RKO (cell line): ENCODE results near the gene FAM193A.
"Not testable (repeated sequence)": the region's sequence is repeated elsewhere in the genome, so short reads cannot be mapped to it uniquely, and the experiment has no call there.

ENCODE experiments used
- DNase-seq: peaks from one replicate; pipeline ENCODE4 v3.0.0-alpha.2; 2016; ENCODE audit warnings: low spot score

The FAM193A gene

DNA sequence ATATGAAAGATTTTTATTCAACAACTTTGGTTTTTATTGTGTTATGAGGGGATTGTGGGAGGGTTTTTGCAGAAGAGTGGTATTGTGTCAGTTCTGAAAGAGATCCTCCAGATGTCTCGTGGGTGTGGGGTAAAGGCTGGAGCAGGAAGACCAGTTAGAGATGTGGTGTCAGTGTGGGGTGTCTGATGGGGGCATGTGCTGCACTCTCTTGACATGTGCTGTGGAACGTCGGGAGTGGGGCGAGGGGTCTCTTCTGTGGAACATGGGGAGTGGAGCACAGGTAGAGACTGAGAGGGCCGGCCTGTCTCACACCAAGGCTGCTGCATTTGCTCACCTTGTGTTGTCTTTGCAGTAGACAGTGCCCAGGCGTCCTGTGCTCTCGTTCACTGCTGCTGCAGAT is 37.6 kb downstream of the FAM193A start:
- no peak for DNase-seq

DNA sequence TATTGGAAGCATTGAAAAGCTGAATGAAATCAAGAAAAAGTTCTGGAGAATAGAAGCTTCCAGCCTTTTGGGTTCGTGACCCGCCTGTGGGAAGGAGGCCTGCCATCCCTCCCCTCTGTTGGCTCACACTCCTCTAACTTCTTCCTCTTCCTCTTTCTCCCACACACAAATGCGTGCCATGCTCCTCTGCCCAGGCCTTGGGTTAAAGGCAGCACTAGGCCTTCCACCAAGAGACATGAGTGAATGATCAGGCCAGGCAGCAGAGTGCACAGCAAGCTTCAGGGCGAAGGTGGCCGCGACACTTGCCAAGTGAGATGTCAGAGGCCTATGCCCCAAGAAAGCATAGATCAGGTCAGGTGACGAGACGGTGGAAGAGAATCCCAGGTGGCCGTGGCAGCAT is 38.4 kb downstream of the FAM193A start:
- DNase-seq = no peak

DNA sequence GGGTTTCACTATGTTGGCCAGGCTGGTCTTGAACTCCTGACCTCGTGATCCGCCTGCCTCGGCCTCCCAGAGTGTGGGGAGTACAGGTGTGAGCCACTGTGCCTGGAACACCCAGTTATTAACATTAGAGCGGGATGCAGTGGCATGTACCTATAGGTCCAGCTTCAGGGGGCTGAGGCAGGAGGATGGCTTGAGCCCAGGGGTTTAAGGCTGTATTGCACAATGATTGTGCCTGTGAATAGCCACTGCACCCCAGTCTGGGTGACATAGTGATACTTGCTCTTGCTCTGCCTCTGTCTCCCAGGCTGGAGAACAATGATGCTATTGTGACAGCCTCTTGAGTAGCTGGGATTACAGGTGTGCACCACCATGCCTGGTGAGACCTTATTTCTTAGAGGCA is 39.8 kb downstream of the FAM193A start:
- no peak for DNase-seq

DNA sequence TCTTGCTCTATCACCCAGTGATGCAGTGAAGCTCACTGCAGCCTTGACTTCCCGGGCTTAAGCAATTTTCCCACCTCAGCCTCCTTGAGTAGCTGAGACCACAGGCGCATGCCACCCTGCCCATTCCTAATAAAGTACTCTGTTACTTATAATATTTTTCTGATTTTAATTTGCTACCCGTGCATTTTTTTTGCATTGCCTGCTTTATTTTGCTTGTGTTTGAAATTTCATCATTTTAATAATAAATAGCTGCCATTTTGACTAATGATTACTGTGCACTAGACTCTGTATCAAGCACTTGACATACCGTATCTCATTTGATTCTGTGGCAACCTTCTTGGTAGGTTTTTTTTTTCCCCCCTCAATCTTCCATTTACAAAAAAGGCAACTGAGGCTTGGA is 41.7 kb downstream of the FAM193A start:
- DNase-seq = no peak

DNA sequence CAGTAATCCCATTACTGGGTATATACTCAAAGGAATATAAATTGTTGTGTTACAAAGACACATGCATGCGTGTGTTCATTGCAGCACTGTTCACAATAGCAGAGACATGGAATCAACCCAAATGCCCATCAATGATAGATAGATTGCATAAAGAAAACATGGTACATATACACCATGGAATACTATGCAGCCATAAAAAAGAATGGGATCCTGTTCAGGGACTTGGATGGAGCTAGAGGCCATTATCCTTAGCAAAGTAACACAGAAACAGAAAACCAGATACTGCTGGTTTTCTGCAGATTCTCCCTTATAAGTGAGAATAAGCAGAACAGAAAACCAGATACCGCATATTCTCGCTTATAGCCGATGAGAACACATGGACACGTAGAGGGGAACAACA is 43.5 kb downstream of the FAM193A start:
- DNase-seq = no peak

DNA sequence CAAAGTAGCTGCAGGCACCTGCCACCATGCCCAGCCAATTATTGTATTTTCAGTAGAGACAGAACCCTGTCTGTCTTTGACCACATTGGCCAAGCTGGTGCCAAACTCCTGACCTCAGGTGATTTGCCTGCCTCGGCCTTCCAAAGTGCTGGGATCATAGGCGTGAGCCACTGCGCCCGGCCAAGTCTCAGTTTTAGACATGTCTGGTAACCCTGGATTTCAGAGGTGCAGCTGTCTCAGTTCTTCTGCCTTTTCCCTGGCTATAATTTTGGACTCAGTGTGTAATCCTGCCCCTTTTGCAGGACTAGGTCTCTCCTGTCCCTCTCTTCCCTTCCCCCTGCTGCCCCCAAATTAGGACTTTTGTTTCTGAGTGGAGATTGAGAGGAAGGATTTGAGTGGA is 46.6 kb downstream of the FAM193A start:
- no peak for DNase-seq

DNA sequence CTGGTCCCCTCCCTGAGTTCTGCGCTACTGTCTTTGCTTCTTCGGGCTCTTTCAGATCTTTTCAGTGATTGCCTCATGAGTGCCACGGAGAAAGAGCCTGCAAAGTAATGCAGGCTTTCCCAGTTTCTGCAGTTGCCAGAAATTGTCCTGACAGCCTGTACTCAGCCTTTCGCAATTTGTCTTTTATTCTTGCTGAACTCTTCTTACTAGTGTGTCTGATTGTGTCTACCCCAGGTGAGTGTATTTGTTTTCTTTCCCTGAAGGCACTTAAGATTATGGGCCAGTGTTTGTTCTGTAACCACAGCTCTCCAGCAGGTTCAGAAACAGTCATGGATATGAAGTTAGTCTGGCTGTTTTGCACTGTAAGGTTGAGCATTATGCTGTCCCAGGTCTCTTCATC is 47.1 kb downstream of the FAM193A start:
- DNase-seq = no peak

DNA sequence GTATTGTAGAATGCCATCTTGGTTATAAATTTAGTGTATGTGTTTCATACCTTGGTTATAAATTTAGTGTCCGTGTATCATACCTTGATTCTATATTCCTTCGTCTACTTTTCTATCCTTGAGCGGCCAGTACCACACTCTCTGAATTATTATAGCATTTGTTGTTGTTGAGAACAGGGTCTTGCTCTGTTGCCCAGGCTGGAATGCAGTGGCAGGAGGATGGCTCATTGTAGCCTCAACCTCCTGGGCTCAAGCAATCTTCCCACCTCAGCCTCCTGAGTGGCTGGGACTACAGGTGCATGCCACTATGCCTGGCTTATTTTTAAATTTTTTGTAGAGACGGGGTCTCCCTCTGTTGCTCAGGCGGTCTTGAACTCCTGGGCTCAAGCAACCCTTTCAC is 50.1 kb downstream of the FAM193A start:
- no peak for DNase-seq

DNA sequence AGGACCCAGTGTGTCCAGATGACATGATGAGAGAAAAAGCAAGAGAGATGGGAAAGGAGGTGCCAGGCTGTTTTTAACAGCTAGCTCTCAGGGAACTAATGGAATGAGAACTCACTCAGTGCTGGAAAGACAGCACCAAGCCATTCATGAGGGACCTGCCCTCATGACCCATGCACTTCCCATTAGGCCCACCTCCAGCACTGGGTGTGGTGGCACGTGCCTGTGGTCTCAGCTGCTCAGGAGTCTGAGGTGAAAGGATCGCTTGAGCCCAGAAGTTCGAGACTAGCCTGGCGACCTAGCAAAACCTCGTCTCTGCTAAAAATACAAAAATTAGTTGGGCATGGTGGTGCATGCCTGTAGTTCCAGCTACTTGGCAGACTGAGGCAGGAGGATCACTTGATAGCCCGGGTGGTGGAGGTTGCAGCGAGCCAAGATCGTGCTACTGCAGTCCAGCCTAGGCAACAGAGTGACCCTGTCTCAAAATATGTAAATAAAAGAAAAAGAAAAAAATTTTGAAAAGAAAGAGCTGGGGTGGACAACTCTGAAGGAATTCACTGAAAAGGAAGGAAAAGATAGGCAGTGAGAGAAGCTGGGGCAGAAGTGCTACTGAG is 50.9 kb downstream of the FAM193A start:
- no peak for DNase-seq

DNA sequence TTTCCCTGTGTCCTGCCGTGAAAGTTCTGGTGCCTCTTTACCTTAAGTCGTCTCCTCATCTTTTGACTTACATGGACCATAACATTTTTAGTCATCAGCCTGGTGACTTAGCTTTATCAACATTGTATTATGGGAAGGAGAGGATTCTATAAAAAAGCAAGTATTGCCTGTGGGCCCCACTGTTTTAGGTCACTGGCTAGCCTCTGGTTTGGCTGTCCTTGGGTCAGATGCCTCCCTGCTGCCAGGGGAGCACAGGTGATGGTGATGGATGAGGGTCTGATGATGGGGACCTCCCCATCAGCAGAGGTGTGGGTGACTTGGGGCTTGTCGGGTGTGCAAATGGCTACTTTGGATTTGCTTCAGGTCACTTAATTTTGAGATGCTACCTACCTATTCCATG is 51.8 kb downstream of the FAM193A start:
- no peak for DNase-seq

DNA sequence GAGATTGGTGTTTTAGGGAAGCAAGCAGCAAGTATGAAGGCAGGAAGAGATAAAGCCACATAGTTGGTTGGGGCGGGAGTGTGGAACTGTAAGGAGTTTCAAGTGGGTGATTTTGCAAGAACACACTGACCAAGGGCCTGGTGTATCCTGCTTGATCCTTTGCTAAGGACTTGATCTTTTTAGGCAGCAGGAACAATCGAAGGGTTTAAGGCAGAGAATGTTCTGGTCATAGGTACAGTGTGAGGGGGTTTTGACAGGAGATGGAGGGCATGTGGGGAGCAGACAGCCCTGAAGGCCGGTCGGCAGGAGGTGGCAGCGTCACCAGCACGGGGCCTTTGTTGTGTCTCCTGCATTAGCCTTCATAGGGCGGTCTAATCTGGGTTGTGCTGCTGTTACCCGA is 54.7 kb downstream of the FAM193A start:
- DNase-seq = no peak

DNA sequence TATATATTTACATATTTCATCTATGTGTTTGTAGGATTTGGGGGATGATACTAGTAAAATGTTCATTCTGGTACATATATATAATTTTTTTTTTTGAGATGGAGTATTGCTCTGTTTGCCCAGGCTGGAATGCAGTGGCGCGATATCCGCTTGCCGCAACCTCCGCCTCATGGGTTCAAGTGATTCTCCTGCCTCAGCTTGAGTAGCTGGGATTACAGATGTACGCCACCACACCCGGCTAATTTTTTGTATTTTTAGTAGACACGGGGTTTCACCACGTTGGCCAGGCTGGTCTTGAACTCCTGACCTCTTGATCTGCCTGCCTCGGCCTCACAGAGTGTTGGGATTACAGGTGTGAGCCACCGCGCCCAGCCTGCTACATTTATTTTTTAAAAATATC is 55.6 kb downstream of the FAM193A start:
- DNase-seq = not testable (repeated sequence)

DNA sequence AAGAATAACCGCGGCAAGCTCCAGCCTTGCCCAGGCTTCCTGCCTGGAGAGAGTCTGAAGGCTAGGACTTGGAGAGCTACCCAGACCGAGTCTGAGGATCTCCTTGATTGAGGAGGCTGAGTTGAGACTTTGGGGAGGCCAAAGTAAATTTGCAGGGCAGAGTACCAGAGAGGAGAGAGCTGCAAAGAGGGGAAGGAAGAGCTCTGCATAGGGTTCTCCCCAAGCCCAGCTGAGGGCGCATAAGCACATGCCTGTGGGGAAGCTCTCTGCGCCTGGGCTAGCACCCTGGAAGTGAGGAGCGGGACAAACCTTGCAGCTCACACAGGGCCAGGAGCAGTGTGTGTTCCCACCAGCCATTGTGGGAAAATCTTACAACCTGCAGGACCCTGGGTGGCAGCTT is 56.1 kb downstream of the FAM193A start:
- DNase-seq = no peak

DNA sequence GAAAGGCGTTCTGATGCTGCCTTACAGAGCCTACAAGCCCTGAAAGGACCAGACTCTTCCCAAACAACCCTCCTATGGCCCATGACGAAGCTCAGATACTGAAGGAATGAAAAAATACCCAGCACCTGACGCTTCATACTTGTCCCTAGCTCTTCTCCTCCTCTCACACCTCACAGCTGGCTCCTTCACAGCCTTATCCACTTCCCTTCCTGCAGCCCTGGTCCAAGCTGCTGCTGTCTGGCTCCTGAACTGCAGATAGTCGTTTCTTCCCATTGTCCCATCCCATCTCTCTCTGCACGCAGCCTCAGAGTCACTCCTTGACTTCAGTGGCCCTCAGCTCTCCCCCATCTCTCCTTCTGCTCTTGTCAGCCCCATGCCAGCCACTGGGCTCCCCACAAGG is 56.6 kb downstream of the FAM193A start:
- no peak for DNase-seq

DNA sequence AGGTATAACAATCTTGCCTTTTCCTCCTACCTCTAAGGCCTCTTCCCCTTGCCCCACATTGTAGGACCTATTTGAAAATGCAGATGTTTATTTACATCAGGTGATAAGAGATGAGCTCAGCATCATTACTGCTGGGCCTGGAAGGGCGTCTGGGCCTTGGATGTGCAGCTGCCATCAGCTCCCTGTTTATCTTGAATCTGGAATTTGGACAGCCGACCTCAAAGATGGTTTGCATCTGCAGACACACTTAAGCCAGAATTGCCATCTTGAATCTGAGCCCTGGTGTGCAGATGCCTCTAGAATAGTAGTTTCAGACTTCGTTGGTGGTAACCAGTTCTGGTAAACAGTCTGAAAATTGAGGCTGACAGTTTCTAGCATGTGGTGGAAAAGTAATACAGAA is 59.0 kb downstream of the FAM193A start:
- DNase-seq = no peak

DNA sequence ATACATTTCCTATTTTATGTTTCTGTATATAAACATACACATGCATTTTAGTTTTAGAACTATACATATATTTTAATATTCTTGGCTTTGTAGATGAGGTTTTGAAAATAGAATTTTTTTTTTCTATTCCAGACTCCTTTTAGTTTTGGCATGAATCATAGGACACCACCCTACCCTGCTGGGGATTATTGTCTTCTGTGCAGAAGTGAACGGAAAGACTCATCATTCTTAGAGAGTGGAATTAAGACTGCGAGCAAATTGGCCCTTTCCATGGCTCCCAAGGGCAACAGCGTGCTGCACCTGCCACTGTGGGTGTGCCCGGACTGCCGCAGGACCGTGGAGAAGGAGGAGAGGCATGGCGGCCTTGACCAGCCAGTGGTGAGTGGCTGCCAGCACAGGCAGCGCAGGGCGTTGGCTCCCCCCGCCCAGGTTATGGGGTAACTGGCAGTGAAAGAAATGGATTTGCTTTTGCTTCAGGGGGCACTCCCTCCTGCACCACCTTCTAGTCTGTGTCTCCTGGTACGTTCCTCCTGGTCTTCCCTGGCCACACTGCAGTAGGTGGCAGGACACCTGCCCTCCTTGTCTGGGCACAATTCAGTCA is 59.6 kb downstream of the FAM193A start:
- DNase-seq = no peak

DNA sequence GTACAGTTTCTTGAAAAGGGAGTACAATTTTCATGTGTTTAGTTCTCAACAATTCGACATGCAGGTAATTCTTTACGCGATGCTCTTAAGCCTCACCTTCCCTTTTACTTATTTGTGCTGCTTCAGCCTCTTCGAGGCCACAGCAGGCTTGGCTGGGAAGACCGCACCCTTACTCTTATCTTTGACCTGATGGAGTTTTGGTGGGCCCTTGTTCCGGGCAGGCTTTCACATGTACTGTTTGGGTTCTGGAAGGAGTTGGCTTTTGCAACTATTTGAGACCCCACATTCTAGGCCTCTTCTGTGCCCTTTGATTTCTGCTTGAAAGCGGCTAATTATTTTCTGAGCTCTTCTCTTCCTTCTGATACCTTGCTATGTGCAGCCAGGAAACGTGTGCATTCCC is 60.2 kb downstream of the FAM193A start:
- DNase-seq = no peak

DNA sequence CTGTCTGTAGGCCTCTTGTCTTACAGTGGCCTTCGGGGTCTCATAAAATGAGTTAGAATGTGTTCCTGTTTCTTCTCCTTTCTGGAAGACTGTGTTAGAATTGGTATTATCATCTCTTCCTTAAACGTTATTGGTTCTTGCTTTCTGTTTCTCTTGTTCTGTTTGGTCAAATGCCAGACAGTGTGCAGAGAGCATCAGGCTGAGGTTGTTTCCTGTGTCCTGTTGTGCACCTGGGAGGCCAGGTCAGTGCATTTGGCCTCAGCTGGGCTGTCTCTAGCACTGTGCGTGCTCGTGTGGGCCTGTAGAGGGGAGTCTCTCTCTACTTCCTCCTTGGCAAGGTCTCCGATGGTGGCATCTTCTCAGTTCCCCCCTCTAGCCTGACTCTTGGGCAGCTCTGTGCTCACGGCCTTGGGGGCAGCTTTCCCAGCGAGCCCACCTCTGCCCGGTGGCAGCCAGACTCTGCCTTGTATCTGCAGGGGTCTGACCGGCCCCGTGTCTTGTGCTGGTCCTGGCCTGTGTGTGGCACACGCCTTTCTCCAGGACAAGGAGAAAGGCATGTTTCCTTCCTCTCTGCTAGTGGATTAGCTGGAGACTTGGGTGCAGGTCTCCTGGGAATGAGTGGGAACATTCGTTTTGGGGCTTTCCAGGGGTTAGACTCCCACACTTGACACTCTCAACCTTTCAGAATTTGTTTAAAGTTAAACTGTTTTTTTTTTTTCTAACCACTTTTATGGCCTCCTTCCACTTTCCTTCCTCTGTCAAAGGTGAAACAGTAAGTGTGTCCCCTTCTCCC is 62.3 kb downstream of the FAM193A start:
- DNase-seq = no peak

DNA sequence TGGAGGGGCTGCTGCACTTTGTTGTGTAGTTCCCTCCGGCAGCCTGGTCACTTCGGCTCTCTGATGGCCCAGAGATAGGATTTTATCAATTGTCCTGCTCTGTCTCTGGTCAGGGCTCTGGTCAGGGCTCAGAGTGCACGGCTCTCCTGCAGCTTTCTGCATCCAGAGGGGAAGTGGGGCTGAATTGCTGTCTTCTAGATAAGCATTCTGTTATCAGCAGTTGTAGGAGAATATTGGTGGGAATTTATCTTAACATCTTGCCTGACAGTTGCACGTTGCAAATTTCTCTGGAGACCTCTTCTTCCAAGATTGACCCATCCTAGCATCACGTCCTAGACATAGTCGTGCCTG is 62.8 kb downstream of the FAM193A start:
- DNase-seq = no peak

DNA sequence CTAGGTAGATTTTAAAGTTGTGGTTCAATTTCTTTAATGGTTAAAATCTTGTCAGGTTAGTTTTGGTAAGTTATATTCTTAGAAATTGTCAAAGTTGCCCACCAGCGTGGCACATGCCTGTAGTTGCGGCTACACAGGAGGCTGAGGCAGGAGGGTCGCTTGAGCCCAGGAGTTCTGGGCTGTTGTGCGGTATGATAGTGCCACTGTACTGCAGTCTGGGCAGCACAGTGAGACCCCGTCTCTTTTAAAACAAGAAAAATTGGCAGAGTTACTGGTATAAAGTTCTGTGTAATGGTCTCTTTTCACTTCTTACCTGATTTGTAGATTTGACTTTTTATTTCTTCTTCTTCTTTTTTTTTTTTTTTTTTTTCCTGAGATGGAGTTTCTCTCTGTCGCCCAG is 64.4 kb downstream of the FAM193A start:
- no peak for DNase-seq

DNA sequence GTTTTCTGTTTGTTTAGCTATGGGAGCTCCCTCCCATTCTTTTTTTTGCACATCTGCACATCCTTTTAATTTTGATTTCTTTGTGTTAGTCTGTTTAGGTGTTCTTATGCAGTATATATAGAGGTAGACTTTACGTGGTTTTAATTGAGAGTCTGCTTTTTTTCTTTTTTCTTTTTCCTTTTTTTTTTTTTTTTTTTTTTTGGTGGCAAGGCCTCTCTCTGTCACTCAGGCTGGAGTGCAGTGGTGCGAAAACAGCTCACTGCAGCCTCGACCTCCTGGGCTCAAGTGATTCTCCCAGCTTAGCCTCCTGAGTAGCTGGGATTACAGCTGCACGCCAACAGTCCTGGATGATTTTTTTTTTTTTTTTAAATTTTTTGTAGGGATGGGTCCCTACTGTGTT is 68.2 kb downstream of the FAM193A start:
- no peak for DNase-seq

DNA sequence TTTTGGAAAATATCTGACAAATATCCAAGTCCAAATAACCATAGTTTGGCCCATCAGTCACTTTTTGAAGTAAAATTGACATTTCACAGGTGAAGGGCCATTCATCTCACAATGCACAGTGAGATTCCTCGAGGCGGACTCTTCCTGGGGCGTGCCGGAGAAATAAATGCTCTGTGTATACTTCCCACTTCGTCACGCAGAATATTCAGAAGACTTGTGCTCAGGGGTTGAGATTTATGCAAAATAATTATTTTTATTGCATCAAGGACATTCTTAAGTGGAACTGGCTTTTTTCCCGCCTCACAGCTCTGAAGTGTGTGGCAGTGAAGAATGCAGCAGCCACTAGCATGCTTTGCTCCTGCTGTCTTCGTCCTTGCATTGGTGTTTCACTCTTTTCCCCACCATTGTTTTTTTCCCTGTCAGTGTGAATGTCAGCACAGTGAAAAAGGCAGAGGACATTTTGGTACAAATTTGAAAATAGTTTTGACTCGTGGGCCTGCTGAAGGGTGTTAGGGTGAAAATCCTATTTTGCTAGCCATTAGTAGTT is 70.6 kb downstream of the FAM193A start:
- no peak for DNase-seq

DNA sequence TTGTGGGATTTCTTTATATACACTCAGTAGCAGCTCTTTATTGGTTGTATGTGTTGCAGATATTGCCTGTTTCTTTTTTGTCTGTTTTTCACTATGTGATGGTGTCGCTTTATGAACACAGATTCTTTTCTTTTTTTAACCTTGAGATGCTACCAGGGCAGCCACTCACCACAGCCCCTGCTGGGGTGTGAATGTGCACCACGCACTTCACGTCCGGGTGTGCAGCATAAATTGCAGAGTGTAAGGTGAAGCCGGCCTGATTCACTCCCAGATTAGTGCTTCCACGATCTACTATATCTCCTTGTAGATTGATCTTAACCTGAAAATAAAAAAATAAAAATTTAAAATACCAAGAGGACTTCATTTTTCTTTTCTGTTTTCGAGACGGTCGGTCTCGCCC is 71.4 kb downstream of the FAM193A start:
- DNase-seq = no peak

DNA sequence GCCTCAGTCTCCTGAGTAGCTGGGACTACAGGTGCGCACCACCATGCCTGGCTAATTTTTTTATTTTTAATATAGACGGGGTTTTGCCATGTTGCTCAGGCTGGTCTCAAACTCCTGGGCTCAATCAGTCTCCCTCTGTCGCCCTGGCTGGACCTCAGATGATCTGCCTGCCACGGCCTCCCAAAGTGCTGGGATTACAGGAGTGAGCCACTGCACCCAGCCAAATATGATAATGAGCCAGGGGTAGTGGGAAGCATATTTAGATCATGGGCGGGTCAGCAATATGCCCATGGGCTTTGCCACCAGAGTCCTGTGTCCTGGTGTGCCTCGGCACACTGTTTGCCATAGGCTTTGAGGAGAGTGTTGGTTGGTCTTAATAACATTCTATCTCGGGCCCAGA is 71.8 kb downstream of the FAM193A start:
- DNase-seq = no peak
